ENCODE data around the gene TMEM41B.

TMEM41B gene

GRCh38 chr11:9253086-9253485, 61.3 kb downstream of the TMEM41B start:
- H3K4me3 ChIP-seq (IDR thresholded peaks at IDR 0.05; ENCODE audit: insufficient read depth, low read depth, low read length): no peak overlapping the region
- no peaks in the 10 kb centered on the region for H3K79me2 ChIP-seq (ENCODE audit: insufficient read depth, low read depth)
- H3K27me3 ChIP-seq (ENCODE audit: insufficient read depth, low read depth): no peaks in the 10 kb centered on the region
- no peak overlapping the region for H3K4me2 ChIP-seq
- H3K36me3 ChIP-seq (ENCODE audit: insufficient read depth): no peaks in the 10 kb centered on the region
- no peaks in the 10 kb centered on the region for H4K20me1 ChIP-seq (ENCODE audit: insufficient read depth)
- H3K9ac ChIP-seq: no peak overlapping the region
- no peak for TF ChIP-seq CTCF (conservative IDR thresholded peaks at IDR 0.05; ENCODE audit: low read depth, low read length)
- no peak overlapping the region for H3K27ac ChIP-seq
- H3K4me1 ChIP-seq (ENCODE audit: low read depth, poor library complexity, severe bottlenecking): peaks cover 59% of the 10 kb centered on the region
- no peak overlapping the region for H2AFZ ChIP-seq (ENCODE audit: low read depth)

DNA sequence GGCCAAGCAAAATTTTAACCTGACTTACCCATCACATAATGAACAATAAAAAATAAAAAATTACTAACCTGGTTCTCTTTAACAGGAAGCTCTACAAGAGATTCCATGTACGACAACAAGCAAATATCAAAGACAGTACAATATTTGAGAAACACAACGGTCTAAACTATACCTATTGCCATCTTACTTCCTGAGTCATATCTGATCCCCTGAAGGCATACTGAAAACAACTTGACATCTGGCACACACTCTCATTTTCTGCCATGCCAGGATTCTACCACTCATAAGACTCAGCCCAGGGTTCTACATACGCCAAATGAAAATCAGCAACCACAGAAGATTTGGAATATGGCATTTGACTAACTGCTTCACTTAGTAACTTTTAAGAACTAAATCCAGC, 63.1 kb downstream of the TMEM41B start:
- Histone ChIP-seq H3K4me3 (IDR thresholded peaks at IDR 0.05; ENCODE audit: insufficient read depth, low read depth, low read length) (no peak overlapping the region), H3K27ac (peak overlapping the region; percentile 33; the same call in 1 of the 2 replicates), H3K4me1 (ENCODE audit: low read depth, poor library complexity, severe bottlenecking) (peaks cover 74% of the 10 kb centered on the region), H3K79me2 (ENCODE audit: insufficient read depth, low read depth) (no peaks in the 10 kb centered on the region), H3K4me2 (peak overlapping the region; percentile 92; the same call in 1 of the 2 replicates), H3K36me3 (ENCODE audit: insufficient read depth) (no peaks in the 10 kb centered on the region), H2AFZ (ENCODE audit: low read depth) (no peak overlapping the region), H3K27me3 (ENCODE audit: insufficient read depth, low read depth) (no peaks in the 10 kb centered on the region), H3K9ac (no peak overlapping the region), H4K20me1 (ENCODE audit: insufficient read depth) (no peaks in the 10 kb centered on the region)
- TF ChIP-seq CTCF (conservative IDR thresholded peaks at IDR 0.05; ENCODE audit: low read depth, low read length): no peak

GRCh38 chr11:9250139-9250582, 64.2 kb downstream of the TMEM41B start:
- peaks cover 77% of the 10 kb centered on the region for H3K4me1 ChIP-seq (ENCODE audit: low read depth, poor library complexity, severe bottlenecking)
- no peaks in the 10 kb centered on the region for H3K36me3 ChIP-seq (ENCODE audit: insufficient read depth)
- TF ChIP-seq CTCF (conservative IDR thresholded peaks at IDR 0.05; ENCODE audit: low read depth, low read length): no peak
- peak overlapping the region; percentile 35; the same call in 1 of the 2 replicates for H3K9ac ChIP-seq
- H3K27me3 ChIP-seq (ENCODE audit: insufficient read depth, low read depth): no peaks in the 10 kb centered on the region
- no peak overlapping the region for H2AFZ ChIP-seq (ENCODE audit: low read depth)
- H3K79me2 ChIP-seq (ENCODE audit: insufficient read depth, low read depth): no peaks in the 10 kb centered on the region
- H4K20me1 ChIP-seq (ENCODE audit: insufficient read depth): no peaks in the 10 kb centered on the region
- peak overlapping the region; percentile 74 for H3K27ac ChIP-seq
- no peak overlapping the region for H3K4me3 ChIP-seq (IDR thresholded peaks at IDR 0.05; ENCODE audit: insufficient read depth, low read depth, low read length)
- peak overlapping the region; percentile 92 for H3K4me2 ChIP-seq

DNA sequence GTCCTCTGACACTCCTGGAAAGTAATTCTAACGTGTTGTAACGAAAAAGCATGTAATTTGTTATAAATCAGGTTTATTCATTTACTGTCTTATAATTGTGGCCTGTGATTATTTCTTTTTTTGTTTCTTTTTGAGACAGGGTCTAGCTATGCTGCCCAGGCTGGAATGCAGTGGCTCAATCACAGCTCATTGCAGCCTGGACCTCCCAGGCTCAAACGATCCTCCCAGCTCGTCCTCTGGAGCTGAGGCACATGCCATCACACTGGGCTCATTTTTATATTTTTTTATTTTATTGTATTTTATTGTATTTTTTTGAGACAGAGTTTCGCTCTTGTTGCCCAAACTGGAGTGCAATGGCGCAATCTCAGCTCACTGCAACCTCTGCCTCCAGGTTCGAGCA, 65.1 kb downstream of the TMEM41B start:
- no peaks in the 10 kb centered on the region for H3K36me3 ChIP-seq (ENCODE audit: insufficient read depth)
- no peaks in the 10 kb centered on the region for H4K20me1 ChIP-seq (ENCODE audit: insufficient read depth)
- H2AFZ ChIP-seq (ENCODE audit: low read depth): no peak overlapping the region
- no peak for TF ChIP-seq CTCF (conservative IDR thresholded peaks at IDR 0.05; ENCODE audit: low read depth, low read length)
- no peaks in the 10 kb centered on the region for H3K27me3 ChIP-seq (ENCODE audit: insufficient read depth, low read depth)
- H3K27ac ChIP-seq: peak overlapping the region; percentile 74
- no peaks in the 10 kb centered on the region for H3K79me2 ChIP-seq (ENCODE audit: insufficient read depth, low read depth)
- no peak overlapping the region for H3K4me3 ChIP-seq (IDR thresholded peaks at IDR 0.05; ENCODE audit: insufficient read depth, low read depth, low read length)
- H3K4me2 ChIP-seq: peak overlapping the region; percentile 92
- peak overlapping the region; percentile 35; the same call in 1 of the 2 replicates for H3K9ac ChIP-seq
- peaks cover 72% of the 10 kb centered on the region for H3K4me1 ChIP-seq (ENCODE audit: low read depth, poor library complexity, severe bottlenecking)
